ENCODE data around the gene RBM14.
A peak's percentile ranks its signal among the peaks of the same experiment; 100 is the strongest.
"Not testable (repeated sequence)": the region's sequence is repeated elsewhere in the genome, so short reads cannot be mapped to it uniquely, and the experiment has no call there.

RBM14 gene

DNA sequence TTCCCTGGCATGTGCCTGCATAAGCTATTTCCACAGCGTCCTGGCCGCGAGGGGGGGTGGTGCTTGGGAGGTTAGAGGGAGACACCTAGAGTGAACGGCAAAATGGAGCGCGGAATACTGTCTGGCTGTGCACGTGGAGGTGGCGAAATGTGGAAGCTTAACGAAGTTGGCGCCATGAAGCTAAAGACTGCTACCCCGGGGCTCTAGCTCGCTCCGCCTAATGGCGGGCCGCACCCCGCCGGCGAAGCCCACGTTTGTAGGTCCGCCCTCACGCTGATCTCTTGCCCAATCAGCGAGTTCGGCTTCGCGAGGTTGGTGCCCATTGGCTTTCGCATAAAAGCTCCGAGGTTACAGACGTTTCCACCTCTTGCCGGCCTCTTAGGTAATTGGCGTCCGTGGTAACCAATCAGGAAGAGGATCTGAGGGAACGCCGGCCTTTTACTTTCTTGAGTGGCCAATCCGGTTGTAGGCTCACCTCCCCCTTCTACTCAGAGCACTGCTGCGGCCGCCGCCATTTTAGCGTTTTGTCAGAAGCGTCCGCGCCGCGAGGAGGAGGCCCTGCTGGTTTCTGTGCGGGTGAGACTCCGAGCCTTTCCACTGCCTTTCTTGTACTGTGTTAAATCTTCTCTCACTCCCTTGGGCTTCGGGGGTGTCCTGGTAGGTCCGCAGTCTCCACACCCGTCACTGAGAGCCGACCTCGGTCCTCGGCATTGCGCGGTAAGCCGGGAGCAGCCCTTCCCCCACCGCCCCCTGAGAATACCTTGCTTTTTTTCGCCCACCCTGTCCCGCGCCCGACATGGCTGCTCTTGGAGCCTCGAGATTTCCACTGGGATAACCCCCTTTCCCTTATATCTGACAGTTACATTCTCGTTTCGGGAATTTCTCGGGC is 22.0 kb downstream of the RBM14 start, which contains the start of gene RBM4:
TSS of gene RBM4 (plus strand) at position 527 of the 889 bp plus-strand sequence. CDS start 1,009 bp downstream, outside the sequence.
- DNase-seq, result peak; percentile 76

DNA sequence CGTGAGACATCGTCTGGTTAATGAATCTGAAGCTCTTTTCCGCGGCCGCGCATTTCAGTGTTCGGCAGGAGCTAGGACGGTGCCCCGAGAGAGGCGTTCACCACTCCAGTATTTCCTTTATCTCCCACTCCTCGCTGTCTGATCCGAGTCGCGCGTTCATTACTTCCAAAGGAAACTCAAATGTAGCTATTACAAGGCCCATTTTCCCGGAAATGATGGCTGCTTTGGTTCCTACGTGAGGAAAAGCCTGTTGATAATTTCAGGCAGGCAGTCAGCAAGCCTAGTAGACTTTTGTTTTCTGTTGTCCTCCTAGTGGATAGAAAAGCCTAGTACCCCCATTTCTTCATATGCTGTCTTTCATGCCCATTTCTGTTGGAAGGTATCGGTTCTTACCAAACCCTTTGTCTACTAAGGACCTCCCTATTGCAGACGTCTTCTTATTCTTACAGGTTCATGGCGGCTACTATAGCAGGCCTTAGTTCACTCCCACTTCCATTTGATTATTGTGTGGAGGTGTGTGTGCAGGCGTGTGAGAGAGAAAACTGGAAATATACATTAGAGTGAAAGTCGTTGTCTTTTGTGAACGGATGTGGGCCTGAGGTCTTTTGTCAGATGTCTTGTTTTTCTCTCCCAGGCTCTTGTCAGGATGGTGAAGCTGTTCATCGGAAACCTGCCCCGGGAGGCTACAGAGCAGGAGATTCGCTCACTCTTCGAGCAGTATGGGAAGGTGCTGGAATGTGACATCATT is 22.8 kb downstream of the RBM14 start:
- no peak for DNase-seq

DNA sequence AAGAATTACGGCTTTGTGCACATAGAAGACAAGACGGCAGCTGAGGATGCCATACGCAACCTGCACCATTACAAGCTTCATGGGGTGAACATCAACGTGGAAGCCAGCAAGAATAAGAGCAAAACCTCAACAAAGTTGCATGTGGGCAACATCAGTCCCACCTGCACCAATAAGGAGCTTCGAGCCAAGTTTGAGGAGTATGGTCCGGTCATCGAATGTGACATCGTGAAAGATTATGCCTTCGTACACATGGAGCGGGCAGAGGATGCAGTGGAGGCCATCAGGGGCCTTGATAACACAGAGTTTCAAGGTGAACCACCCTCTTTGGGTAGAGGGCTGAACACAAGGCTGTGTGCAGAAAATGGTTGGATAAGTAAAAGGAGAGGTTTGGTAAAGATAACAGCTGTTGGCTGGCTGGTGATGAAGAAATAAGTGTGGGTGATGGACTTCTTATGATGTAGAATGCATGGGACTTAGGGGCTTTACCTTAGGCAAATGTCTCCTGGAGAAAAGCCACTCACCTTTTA is 23.4 kb downstream of the RBM14 start:
- not testable (repeated sequence) for DNase-seq

DNA sequence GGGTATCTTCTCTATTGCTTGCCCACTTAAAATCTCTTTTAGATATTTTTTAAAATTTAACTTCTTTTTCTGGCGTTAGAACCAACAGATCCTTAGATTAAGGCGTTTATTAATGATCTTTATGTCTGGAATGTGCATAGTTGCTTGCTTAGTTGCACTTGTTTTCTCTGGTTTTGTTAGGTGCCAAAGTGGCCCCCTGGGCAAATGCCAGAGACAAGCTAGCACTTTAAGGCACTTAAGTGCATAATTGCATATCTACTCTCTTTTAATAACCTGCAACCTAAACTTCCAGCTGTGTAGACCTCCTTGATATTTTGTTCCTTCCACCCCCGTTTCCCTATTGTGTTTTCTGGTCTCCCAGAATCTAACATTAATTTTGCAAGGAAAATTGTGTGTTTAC is 25.4 kb downstream of the RBM14 start:
- no peak for DNase-seq

DNA sequence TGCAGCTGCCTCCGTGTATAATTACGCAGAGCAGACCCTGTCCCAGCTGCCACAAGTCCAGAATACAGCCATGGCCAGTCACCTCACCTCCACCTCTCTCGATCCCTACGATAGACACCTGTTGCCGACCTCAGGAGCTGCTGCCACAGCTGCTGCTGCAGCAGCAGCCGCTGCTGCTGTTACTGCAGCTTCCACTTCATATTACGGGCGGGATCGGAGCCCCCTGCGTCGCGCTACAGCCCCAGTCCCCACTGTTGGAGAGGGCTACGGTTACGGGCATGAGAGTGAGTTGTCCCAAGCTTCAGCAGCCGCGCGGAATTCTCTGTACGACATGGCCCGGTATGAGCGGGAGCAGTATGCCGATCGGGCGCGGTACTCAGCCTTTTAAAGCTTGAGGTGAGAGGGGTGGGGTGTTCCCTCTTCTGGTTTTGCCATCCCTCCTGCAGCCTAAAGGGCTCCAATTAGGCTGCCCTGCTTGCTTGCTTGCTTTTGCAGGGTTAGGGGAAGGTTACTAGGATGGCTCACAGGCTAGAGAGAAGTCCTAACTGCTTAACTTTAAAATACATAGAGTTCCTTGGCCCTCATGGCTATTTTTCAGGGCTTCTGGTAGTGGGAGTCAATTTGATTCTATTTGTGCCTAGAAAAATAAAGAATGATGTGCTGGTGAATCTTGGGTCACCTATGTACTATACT is 27.5 kb downstream of the RBM14 start:
- DNase-seq, result no peak

DNA sequence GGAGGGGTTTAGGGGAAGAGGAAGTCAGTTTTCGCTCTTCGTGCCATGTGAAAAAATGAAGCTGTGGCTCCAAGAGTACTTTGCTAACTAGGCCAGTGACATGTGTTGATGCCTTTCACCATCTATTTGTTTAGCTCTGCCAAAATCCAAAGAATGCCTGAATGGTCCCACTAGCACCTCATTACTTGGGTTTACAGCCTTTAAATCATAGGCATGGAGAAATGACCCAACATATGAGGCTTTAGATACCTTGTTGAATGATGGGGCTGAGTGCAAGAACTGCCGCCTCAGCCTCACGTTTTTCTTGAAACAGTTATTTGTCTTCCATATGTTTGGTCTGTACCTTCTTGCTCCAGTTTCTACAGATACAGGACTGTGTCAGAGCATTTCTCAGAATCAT is 30.4 kb downstream of the RBM14 start:
- DNase-seq, result no peak

DNA sequence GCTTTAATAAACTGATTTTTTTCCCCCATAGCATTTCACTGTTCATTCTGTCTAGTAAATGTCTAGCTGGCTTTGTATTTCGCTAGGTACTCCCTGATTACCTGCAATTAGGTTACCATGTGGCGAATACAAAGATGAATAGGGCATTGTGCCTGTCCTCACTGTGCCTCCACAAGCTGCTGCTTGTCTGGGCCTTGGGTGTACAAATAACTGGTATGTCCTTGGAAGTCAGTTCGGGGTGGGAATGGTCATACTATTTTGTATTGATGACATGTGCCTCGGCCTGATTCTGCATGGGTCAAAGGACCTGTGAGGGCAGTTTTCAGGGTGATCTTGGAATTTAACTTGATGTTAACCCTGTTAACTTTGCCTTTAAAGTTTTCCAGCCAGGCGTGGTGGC is 33.5 kb downstream of the RBM14 start:
- DNase-seq, result no peak

DNA sequence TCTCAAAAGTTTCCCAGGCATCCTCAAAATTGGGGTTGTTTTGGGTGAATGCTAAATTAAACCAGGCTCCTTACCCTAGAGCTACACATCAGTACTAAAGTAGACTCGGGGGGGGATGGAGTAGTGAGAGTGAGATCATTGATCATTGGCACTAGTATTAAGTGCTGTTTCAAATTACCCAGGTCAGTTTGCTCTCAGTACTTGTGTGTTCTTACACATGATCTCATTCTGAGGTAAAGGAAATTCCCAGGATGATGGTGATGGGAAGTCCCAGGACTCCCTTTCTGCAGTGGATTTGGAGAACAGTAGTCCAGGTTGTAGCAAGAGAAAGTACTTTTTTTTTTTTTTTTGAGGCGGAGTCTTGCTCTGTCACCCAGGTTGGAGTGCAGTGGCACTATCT is 34.6 kb downstream of the RBM14 start:
- DNase-seq, result no peak

DNA sequence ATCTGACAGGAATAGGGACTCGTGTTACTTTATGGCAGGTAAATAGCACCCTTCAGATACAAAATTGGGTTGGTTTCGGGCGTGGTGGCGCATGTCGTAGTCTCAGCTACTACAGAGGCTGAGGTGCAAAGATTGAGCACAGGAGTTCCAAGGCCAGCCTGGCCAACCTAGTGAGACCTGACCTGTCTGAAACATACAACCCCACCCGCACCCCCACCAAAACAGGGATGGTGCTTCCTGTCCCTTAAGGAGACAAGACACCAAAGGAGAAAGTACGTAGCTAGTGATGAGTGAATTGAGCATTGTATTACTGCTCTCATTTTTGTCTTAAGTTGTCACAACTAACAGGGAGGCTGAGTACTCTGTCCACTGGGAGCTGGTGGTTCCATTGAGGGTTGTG is 36.2 kb downstream of the RBM14 start:
- no peak for DNase-seq

DNA sequence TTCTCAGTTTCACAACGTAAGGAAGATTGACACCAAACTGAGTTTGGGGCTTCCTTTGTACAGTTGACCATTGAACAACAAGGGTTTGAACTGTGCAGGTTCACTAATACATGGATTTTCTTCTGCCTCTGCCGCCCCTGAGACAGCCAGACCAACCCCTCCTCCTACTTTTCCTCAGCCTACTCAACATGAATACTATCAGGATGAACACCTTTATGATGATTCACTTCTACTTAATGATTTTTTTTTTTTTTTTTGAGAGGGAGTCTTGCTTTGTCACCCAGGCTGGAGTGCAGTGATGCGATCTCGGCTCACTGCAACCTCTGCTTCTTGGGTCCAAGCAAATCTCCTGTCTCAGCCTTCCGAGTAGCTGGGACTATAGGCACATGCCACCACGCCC is 36.7 kb downstream of the RBM14 start:
- DNase-seq, result no peak

DNA sequence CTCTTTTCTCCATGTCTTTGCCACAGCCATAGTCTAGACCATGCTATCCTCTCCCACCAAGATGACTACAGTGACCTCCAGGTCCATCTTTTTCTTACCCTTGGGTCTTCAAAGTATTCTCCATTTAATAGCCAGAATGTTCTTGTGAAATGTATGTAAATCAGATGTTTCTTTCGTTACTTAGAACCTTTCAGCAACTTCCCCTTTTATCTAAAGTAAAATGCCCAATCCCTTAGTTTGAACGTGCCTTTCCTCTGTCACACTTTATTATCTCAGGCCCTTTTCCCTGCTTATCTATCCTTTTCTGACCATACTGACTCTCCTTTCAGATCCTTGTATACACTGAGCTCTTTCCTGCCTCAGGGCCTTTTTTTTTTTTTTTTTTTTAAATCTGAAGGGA is 43.3 kb downstream of the RBM14 start:
- DNase-seq, result no peak

DNA sequence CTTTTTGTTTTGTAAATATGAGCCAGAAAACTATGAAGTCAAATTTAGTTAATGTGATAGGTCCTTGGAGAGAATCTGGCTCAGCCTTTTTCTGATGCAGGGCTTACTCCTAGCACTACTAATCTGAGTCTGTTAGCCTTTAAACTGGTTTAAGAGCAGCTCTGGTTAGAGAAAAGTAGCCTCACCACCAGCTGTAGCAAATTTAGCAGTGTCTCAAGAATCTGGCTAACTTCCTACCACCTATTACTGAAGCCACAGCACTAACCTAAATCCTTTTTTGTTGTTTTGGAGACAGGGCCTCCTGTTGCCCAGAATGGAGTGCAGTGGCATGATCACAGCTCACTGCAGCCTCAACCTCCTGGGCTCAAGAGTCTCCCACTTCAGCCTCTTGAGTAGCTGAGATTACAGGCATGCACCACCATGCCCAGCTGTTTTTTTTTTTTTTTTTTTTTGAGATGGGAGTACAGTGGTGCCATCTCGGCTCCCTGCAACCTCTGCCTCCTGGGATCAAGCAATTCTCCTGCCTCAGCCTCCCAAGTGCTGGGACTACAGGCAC is 47.4 kb downstream of the RBM14 start:
- no peak for DNase-seq

DNA sequence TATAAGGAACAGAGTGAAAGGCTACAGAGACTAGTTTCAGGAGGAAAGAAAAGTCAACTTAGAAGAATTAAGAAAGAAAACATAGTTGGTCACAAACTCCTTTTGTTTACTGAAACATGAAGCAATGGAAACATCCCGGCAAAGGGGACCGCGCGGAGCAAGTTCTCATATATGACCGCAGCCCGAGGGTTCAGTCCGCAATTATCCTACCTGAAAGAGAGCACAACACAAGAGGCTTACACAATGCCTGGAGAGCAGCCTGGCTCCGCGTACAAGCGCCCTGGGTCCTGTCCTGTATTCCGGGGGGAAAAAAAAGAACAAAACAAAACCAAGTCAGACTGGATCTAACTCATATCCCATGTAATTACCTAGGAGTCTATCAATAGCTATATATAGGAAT is 48.9 kb downstream of the RBM14 start:
- DNase-seq, result no peak

DNA sequence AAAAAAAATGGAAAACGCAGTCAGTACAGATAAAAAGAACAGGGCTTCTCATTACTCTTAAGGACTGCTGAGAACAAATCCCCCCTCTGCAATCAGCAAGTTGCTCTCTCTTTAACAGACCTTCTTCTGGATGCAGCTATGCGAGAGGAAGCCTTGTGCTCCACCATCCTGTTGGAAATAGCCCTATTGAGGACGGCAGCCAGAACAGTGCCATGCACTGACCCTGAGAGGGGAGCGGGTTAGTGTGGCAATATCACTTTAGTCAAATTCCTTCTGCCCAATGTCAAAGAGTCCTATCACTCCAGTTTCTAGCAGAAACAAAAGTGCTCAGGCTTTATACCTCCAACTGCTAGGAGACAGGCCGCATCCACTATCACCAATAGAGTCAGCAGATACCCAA is 54.4 kb downstream of the RBM14 start:
- DNase-seq, result no peak

DNA sequence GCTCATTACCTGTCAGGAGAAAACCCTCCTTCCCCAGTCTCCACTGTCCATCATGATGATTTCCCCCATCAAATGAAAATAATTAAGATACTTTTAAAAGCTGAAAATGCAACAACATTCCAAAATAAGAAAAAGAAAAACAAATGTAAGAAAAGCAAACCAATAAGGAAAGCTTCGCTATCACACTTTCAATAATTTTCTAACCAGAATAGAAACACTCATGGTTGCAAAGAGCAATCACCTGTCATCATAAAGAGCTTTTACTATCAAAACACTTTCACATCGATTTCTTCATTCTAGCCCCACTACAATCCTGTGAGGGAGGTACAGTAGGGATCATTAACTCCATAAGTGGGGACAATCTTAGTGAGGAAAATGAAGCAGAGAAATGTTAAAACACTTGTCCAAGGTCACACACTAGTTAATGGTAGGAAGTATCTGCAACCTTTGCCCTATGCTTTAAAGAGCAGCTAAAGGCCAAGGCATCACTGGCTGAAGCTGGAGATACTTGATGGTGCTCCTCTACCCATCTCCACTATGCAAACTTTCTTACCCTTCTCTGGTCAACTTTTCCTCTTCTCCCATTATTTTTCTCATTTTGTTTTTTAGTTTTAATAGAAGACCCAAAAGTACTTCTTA is 58.7 kb downstream of the RBM14 start:
- DNase-seq, result no peak

DNA sequence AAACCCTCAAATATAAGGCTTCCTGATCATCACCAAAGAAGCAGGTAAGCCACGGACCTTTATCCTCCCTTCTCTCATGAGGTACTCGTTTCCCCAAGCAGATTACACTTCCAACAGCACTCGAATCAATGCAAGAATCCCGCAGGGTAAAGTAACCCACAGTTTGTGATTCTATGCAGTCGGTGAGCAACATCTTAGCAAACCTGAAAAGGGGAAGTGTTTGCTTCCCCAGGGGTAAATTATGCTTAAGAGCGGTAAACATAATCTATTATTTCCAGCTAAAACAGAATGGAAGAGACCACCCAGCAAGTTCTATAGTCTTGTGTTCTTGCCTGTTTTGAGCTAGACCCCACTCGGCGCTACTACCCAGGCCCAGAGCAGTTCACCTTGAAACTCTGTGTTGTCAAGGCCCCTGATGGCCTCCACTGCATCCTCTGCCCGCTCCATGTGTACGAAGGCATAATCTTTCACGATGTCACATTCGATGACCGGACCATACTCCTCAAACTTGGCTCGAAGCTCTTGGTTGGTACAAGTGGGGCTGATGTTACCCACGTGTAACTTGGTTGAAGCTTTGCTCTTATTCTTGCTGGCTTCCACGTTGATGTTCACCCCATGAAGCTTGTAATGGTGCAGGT is 60.0 kb downstream of the RBM14 start:
- no peak for DNase-seq

Data from activated gamma-delta T cell (primary cell).